IMR-90 (cell line): ENCODE measurements around the gene SYPL2. TPM values are rescaled to one million over a fixed set of nuclear protein-coding genes. Genes with fewer than 3 reads are reported as not detected.

Experiments used
- ATAC-seq: fragments of 200-7000 bp; cut with Tn5 transposase; 2 replicates; pipeline ENCODE4 v1.9.1; 2020; ENCODE audit warnings: low read depth, mild to moderate bottlenecking, moderate library complexity
- BruUV-seq: library from RNA; stranded (reverse); fragments of 400-500 nt; replicated peaks from 2 replicates; lab custom pipeline; 2021; lab: Mats Ljungman, UMichigan
- CTCF ChIA-PET: fragments of 300-600 bp; formaldehyde crosslinking; extraction: SDS; loops from one replicate; lab custom pipeline; 2021; ENCODE audit warnings: antibody characterized with exemption; lab: Yijun Ruan, JAX
- POLR2A ChIA-PET: fragments of 300-600 bp; sonication (Branson Sonifier 250); formaldehyde crosslinking; loops from one replicate; lab custom pipeline; 2022; ENCODE audit warnings: antibody characterized with exemption; ENCODE audit not compliant: unreplicated experiment; lab: Charles Lee
- DNase-seq: peaks from one replicate; pipeline ENCODE4 v3.0.0; 2013
- H2AFZ ChIP-seq: replicated peaks from 2 replicates; pipeline ENCODE3; 2013; ENCODE audit warnings: low read length, mild to moderate bottlenecking; ENCODE audit not compliant: poor library complexity
- H2AK5ac ChIP-seq: 2 replicates; pipeline ENCODE4 v1.6.1; 2013; ENCODE audit warnings: low read depth, low read length, inconsistent platforms
- H2AK9ac ChIP-seq: replicated peaks from 2 replicates; pipeline ENCODE3; 2013; ENCODE audit warnings: mild to moderate bottlenecking, low read depth, low read length, moderate library complexity; ENCODE audit not compliant: poor library complexity
- H2BK120ac ChIP-seq: 2 replicates; pipeline ENCODE4 v1.6.1; 2013; ENCODE audit warnings: low read depth, low read length, inconsistent platforms
- H2BK15ac ChIP-seq: 3 replicates; pipeline ENCODE4 v1.6.1; 2013; ENCODE audit warnings: low read depth, low read length, inconsistent platforms
- H2BK20ac ChIP-seq: 2 replicates; pipeline ENCODE4 v1.6.1; 2013; ENCODE audit warnings: low read depth, mild to moderate bottlenecking, inconsistent platforms, low read length, moderate library complexity
- H2BK5ac ChIP-seq: 2 replicates; pipeline ENCODE4 v1.6.1; 2013; ENCODE audit warnings: mild to moderate bottlenecking, low read depth, low read length, inconsistent platforms; ENCODE audit not compliant: poor library complexity, severe bottlenecking
- H3K14ac ChIP-seq: replicated peaks from 2 replicates; pipeline ENCODE4 v1.6.1; 2013; ENCODE audit warnings: low read depth, low read length, inconsistent platforms
- H3K18ac ChIP-seq: 2 replicates; pipeline ENCODE4 v1.6.1; 2013; ENCODE audit warnings: low read depth, low read length, control low read depth
- H3K23ac ChIP-seq: 2 replicates; pipeline ENCODE4 v1.6.1; 2013; ENCODE audit warnings: low read depth, low read length, inconsistent platforms
- H3K27ac ChIP-seq: 2 replicates; pipeline ENCODE4 v1.5.1; 2013; ENCODE audit warnings: mild to moderate bottlenecking, control low read depth, low read length; ENCODE audit not compliant: insufficient read depth
- H3K27me3 ChIP-seq: 2 replicates; pipeline ENCODE4 v1.6.1; 2013; ENCODE audit warnings: low read length; ENCODE audit not compliant: control insufficient read depth, insufficient read depth
- H3K36me3 ChIP-seq: 2 replicates; pipeline ENCODE4 v1.6.1; 2013; ENCODE audit warnings: low read length, mixed read lengths; ENCODE audit not compliant: control insufficient read depth, insufficient read depth
- H3K4ac ChIP-seq: 2 replicates; pipeline ENCODE4 v1.6.1; 2013; ENCODE audit warnings: low read depth, low read length, inconsistent platforms
- H3K4me1 ChIP-seq: 2 replicates; pipeline ENCODE4 v1.6.1; 2013; ENCODE audit warnings: low read length, mixed read lengths; ENCODE audit not compliant: control insufficient read depth, insufficient read depth
- H3K4me2 ChIP-seq: 2 replicates; pipeline ENCODE4 v1.6.1; 2013; ENCODE audit warnings: low read depth, mild to moderate bottlenecking, control low read depth, low read length, moderate library complexity
- H3K4me3 ChIP-seq: 2 replicates; pipeline ENCODE4 v1.5.1; 2013; ENCODE audit warnings: low read depth, mild to moderate bottlenecking, control low read depth, low read length, moderate library complexity; ENCODE audit not compliant: insufficient read depth
- H3K56ac ChIP-seq: 2 replicates; pipeline ENCODE4 v1.6.1; 2013; ENCODE audit warnings: low read length, inconsistent platforms; ENCODE audit not compliant: insufficient read depth; ENCODE audit errors: extremely low read depth
- H3K79me1 ChIP-seq, 2 experiments: 2 replicates each; pipeline ENCODE4 v1.6.1; 2013; ENCODE audit warnings: low read length in 2 of 2, inconsistent platforms in 1 of 2, low read depth in 1 of 2
- H3K9ac ChIP-seq: 2 replicates; pipeline ENCODE4 v1.6.1; 2013; ENCODE audit warnings: low read depth, low read length, control low read depth
- H3K9me1 ChIP-seq: 2 replicates; pipeline ENCODE4 v1.6.1; 2013; ENCODE audit warnings: low read length, inconsistent platforms; ENCODE audit not compliant: insufficient read depth
- H3K9me3 ChIP-seq: 2 replicates; pipeline ENCODE4 v1.6.1; 2013; ENCODE audit warnings: low read length; ENCODE audit not compliant: control insufficient read depth, insufficient read depth
- H4K20me1 ChIP-seq: 2 replicates; pipeline ENCODE4 v1.6.1; 2013; ENCODE audit warnings: low read length, inconsistent platforms; ENCODE audit not compliant: insufficient read depth
- H4K5ac ChIP-seq: 2 replicates; pipeline ENCODE4 v1.6.1; 2013; ENCODE audit warnings: mild to moderate bottlenecking, low read depth, low read length, control low read depth
- H4K8ac ChIP-seq, 2 experiments: 2 replicates each; pipeline ENCODE4 v1.6.1; 2013; ENCODE audit warnings: low read depth in 2 of 2, low read length in 2 of 2, control low read depth in 1 of 2, inconsistent platforms in 1 of 2
- H4K91ac ChIP-seq: 2 replicates; pipeline ENCODE4 v1.6.1; 2013; ENCODE audit warnings: low read depth, low read length, inconsistent platforms; ENCODE audit not compliant: insufficient read depth
- BHLHE40 ChIP-seq: fragments of 150-350 bp; IDR thresholded peaks from 2 replicates; pipeline ENCODE4 v1.6.1; 2016; ENCODE audit warnings: mild to moderate bottlenecking, low read depth, low read length
- CHD1 ChIP-seq: IDR thresholded peaks from 2 replicates; pipeline ENCODE4 v1.6.1; 2012; ENCODE audit warnings: low read depth, low read length, improper control_type of control experiment
- FOS ChIP-seq: fragments of 150-350 bp; IDR thresholded peaks from 2 replicates; pipeline ENCODE4 v1.6.1; 2016; ENCODE audit warnings: low read depth, low read length
- MAFK ChIP-seq: IDR thresholded peaks from 2 replicates; pipeline ENCODE4 v1.6.1; 2012; ENCODE audit warnings: low read depth, low read length, improper control_type of control experiment
- MAZ ChIP-seq: IDR thresholded peaks from 2 replicates; pipeline ENCODE4 v1.6.1; 2012; ENCODE audit warnings: low read depth, mild to moderate bottlenecking, low read length, improper control_type of control experiment, moderate library complexity, borderline replicate concordance
- NFE2L2 ChIP-seq: fragments of 150-350 bp; IDR thresholded peaks from 2 replicates; pipeline ENCODE4 v1.6.1; 2016; ENCODE audit warnings: low read depth, mild to moderate bottlenecking, low read length
- POLR2A ChIP-seq: IDR thresholded peaks from 2 replicates; pipeline ENCODE4 v1.6.1; 2012; ENCODE audit warnings: mild to moderate bottlenecking, low read depth, low read length
- RAD21 ChIP-seq: IDR thresholded peaks from 2 replicates; pipeline ENCODE4 v1.6.1; 2012; ENCODE audit warnings: low read length, improper control_type of control experiment
- RCOR1 ChIP-seq: IDR thresholded peaks from 2 replicates; pipeline ENCODE4 v1.6.1; 2012; ENCODE audit warnings: mild to moderate bottlenecking, low read length, improper control_type of control experiment; ENCODE audit not compliant: insufficient replicate concordance
- SMC3 ChIP-seq: fragments of 150-350 bp; IDR thresholded peaks from 2 replicates; pipeline ENCODE4 v1.6.1; 2016; ENCODE audit warnings: low read depth, mild to moderate bottlenecking, antibody characterized with exemption, low read length, moderate library complexity
- dilution Hi-C: fragments of 300-500 bp; cut with HindIII; formaldehyde crosslinking; loops from one replicate; pipeline ENCODE4 v1.14.3; 2018; ENCODE audit warnings: low sequenced_read_pairs; ENCODE audit not compliant: unreplicated experiment
- in situ Hi-C: fragments of 300-500 bp; cut with MboI; formaldehyde crosslinking; loops from 3 replicates; pipeline ENCODE4 v1.14.3; 2019; ENCODE audit warnings: low sequenced_read_pairs, inconsistent platforms, mixed read lengths
- intact Hi-C: fragments of 100-400 bp; cut with micrococcal nuclease; formaldehyde crosslinking; loops from 2 replicates; pipeline ENCODE4 v1.10.0; 2022
- polyA plus RNA-seq, 3 experiments: library from polyadenylated mRNA; depleted of rRNA; stranded (reverse); fragments of >200 nt; gene quantifications; 2 replicates each; pipeline ENCODE4 v1.2.3, GENCODE V29; 2012; ENCODE audit warnings: low replicate concordance in 1 of 3
- total RNA-seq: library from RNA; depleted of rRNA; stranded (reverse); fragments of >200 nt; gene quantifications from 2 replicates; pipeline ENCODE4 v1.2.3, GENCODE V29; 2012
- TF ChIP-seq, protein P1 (sequence below): conservative IDR thresholded peaks from 2 replicates; pipeline ENCODE4 v1.5.1; 2012; ENCODE audit warnings: mild to moderate bottlenecking, low read depth, low read length, improper control_type of control experiment
- TF ChIP-seq, protein P2 (sequence below): fragments of 150-350 bp; IDR thresholded peaks from 2 replicates; pipeline ENCODE4 v1.6.1; 2017; ENCODE audit warnings: mild to moderate bottlenecking, antibody characterized with exemption, low read length, low read depth

Gene SYPL2
- total and polyA plus RNA-seq, 2 of the 4 experiments (the other 2 are of a cell fraction), result under 0.01 to 0.65 TPM

DNA sequence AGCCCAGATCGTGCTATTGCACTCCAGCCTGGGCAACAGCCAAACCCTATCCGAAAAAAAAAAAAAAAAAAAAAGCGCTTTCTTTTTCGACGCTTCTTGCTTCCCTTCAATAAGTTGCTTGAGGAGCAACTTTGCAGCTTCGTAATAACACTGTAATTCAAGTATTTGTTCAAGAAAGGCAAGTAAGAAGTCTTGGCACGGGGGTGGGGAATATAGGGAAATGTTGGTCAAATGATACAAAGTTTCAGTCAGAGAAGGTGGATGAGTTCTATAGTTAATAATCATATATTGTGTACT lies 39.2 kb upstream of the SYPL2 start (continued):
- TF ChIP-seq, protein P1, sequence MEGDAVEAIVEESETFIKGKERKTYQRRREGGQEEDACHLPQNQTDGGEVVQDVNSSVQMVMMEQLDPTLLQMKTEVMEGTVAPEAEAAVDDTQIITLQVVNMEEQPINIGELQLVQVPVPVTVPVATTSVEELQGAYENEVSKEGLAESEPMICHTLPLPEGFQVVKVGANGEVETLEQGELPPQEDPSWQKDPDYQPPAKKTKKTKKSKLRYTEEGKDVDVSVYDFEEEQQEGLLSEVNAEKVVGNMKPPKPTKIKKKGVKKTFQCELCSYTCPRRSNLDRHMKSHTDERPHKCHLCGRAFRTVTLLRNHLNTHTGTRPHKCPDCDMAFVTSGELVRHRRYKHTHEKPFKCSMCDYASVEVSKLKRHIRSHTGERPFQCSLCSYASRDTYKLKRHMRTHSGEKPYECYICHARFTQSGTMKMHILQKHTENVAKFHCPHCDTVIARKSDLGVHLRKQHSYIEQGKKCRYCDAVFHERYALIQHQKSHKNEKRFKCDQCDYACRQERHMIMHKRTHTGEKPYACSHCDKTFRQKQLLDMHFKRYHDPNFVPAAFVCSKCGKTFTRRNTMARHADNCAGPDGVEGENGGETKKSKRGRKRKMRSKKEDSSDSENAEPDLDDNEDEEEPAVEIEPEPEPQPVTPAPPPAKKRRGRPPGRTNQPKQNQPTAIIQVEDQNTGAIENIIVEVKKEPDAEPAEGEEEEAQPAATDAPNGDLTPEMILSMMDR, result no peak
- TF ChIP-seq CHD1 (no peak), BHLHE40 (no peak), RCOR1 (no peak)

DNA sequence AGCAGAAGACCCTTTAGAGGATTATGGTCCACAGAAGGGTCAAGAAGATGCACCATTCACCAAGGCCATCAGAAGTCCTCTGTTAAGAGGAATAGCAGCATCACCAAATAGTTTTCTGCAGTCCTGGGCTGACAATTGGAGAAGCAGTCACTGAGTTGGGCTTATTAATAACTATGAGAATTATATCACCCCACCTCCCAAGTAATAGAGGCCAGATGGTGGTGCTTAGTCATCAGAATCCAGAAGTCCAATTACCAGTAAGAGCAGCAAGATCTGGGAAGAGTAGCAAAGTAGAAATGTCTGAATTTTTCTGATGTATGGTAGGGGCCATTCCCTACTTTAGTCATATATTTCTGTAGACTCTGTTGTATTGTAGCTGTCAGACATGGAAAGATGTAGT lies 34.0 kb upstream of the SYPL2 start:
- peaks cover 4 to 12% of the 10 kb centered on the region in 2 experiments; a peak in 3 of 4 replicates for H3K79me1 ChIP-seq
- TF ChIP-seq MAZ (no peak), MAFK (no peak), FOS (no peak), NFE2L2 (no peak), RAD21 (no peak), SMC3 (no peak), POLR2A (no peak), RCOR1 (no peak)
- TF ChIP-seq, protein P2, sequence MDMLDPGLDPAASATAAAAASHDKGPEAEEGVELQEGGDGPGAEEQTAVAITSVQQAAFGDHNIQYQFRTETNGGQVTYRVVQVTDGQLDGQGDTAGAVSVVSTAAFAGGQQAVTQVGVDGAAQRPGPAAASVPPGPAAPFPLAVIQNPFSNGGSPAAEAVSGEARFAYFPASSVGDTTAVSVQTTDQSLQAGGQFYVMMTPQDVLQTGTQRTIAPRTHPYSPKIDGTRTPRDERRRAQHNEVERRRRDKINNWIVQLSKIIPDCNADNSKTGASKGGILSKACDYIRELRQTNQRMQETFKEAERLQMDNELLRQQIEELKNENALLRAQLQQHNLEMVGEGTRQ, result no peak
- TF ChIP-seq, protein P1, result no peak
- no peak overlapping the region for H2AFZ ChIP-seq
- no peak overlapping the region for H3K56ac ChIP-seq
- no peak overlapping the region for H4K5ac ChIP-seq
- no TSS peak for BruUV-seq
- no peaks in the 10 kb centered on the region; the same call in 1 of the 2 replicates for H3K9me3 ChIP-seq
- no peak overlapping the region for H2BK5ac ChIP-seq
- H3K4ac ChIP-seq, result no peak overlapping the region
- no peaks in the 10 kb centered on the region for H3K27me3 ChIP-seq
- H3K9me1 ChIP-seq, result no peaks in the 10 kb centered on the region
- no peak overlapping the region for H4K8ac ChIP-seq
- no peak overlapping the region for H4K91ac ChIP-seq
- peaks cover 4% of the 10 kb centered on the region; the same call in 1 of the 2 replicates for H3K4me1 ChIP-seq
- H2BK120ac ChIP-seq, result no peak overlapping the region
- H2BK20ac ChIP-seq, result no peak overlapping the region
- no peak overlapping the region for H3K27ac ChIP-seq
- dilution Hi-C loops, result no loop called here
- no peak overlapping the region for H2AK9ac ChIP-seq
- H3K9ac ChIP-seq, result no peak overlapping the region
- in situ Hi-C loops, result no loop called here
- H3K4me2 ChIP-seq, result no peak overlapping the region
- peak; percentile 25 for DNase-seq
- intact Hi-C loops, result no loop called here
- H3K23ac ChIP-seq, result no peak overlapping the region
- H2AK5ac ChIP-seq, result no peak overlapping the region
- ATAC-seq, result no peak
- no peak overlapping the region for H3K18ac ChIP-seq
- H3K4me3 ChIP-seq, result no peak overlapping the region
- ChIA-PET CTCF (no interaction called here), POLR2A (no interaction called here)
- no peaks in the 10 kb centered on the region for H4K20me1 ChIP-seq
- H3K14ac ChIP-seq, result no peak overlapping the region
- H3K36me3 ChIP-seq, result no peaks in the 10 kb centered on the region
- no peak overlapping the region for H2BK15ac ChIP-seq
